HUES6 (cell line): ENCODE measurements around the gene ATG2A.
A peak's percentile ranks its signal among the peaks of the same experiment; 100 is the strongest.

ENCODE experiments used
- H3K27ac ChIP-seq: 2 replicates; pipeline ENCODE4 v1.7.0; 2013; ENCODE audit warnings: low read depth, mild to moderate bottlenecking, low read length, inconsistent platforms
- H3K27me3 ChIP-seq: 2 replicates; pipeline ENCODE4 v1.6.1; 2013; ENCODE audit warnings: low read length; ENCODE audit not compliant: control insufficient read depth, insufficient read depth
- H3K36me3 ChIP-seq: 2 replicates; pipeline ENCODE4 v1.6.1; 2013; ENCODE audit warnings: low read length; ENCODE audit not compliant: control insufficient read depth, insufficient read depth
- H3K4me1 ChIP-seq: 2 replicates; pipeline ENCODE4 v1.6.1; 2013; ENCODE audit warnings: low read length; ENCODE audit not compliant: control insufficient read depth, insufficient read depth
- H3K4me3 ChIP-seq: 2 replicates; pipeline ENCODE4 v1.5.1; 2013; ENCODE audit warnings: low read depth, low read length
- H3K9ac ChIP-seq: one replicate; pipeline ENCODE4 v1.6.1; 2013; ENCODE audit warnings: mild to moderate bottlenecking, low read length
- H3K9me3 ChIP-seq: 2 replicates; pipeline ENCODE4 v1.6.1; 2013; ENCODE audit warnings: low read depth, low read length; ENCODE audit not compliant: control insufficient read depth, insufficient read depth

ATG2A gene

GRCh38 chr11:64857485-64857884 lies 59.5 kb downstream of the ATG2A start:
- Histone ChIP-seq H3K4me1 (peaks cover 29% of the 10 kb centered on the region), H3K27me3 (no peaks in the 10 kb centered on the region), H3K27ac (no peak overlapping the region), H3K9me3 (no peaks in the 10 kb centered on the region), H3K4me3 (no peak overlapping the region), H3K9ac (peak overlapping the region; percentile 4), H3K36me3 (peaks cover 26% of the 10 kb centered on the region)

- H3K36me3 ChIP-seq = peaks cover 26% of the 10 kb centered on the region
- H3K9me3 ChIP-seq = no peaks in the 10 kb centered on the region
- H3K9ac ChIP-seq = no peak overlapping the region
- no peak overlapping the region for H3K27ac ChIP-seq
- no peaks in the 10 kb centered on the region for H3K27me3 ChIP-seq
- H3K4me3 ChIP-seq = no peak overlapping the region
- peaks cover 32% of the 10 kb centered on the region for H3K4me1 ChIP-seq
These were observed 60.4 kb downstream of the ATG2A start for GRCh38 chr11:64856382-64857227.

GRCh38 chr11:64855596-64856304 lies 61.3 kb downstream of the ATG2A start:
- peaks cover 26% of the 10 kb centered on the region for H3K36me3 ChIP-seq
- no peak overlapping the region for H3K4me3 ChIP-seq
- peak overlapping the region; percentile 21 for H3K9ac ChIP-seq
- H3K9me3 ChIP-seq = no peaks in the 10 kb centered on the region
- H3K27ac ChIP-seq = peak overlapping the region; percentile 36; the same call in 1 of the 2 replicates
- H3K4me1 ChIP-seq = peaks cover 39% of the 10 kb centered on the region
- no peaks in the 10 kb centered on the region for H3K27me3 ChIP-seq

- H3K27me3 ChIP-seq = no peaks in the 10 kb centered on the region
- peaks cover 22% of the 10 kb centered on the region for H3K36me3 ChIP-seq
- H3K4me1 ChIP-seq = peaks cover 39% of the 10 kb centered on the region
- H3K4me3 ChIP-seq = no peak overlapping the region; the same call in 1 of the 2 replicates
- H3K9me3 ChIP-seq = no peaks in the 10 kb centered on the region
- peak overlapping the region; percentile 68 for H3K9ac ChIP-seq
- H3K27ac ChIP-seq = peak overlapping the region; percentile 36; the same call in 1 of the 2 replicates
These were observed 62.2 kb downstream of the ATG2A start for GRCh38 chr11:64854534-64855502.

GRCh38 chr11:64854157-64854533 lies 62.9 kb downstream of the ATG2A start:
- H3K4me1 ChIP-seq = peaks cover 39% of the 10 kb centered on the region
- no peak overlapping the region for H3K4me3 ChIP-seq
- peaks cover 17% of the 10 kb centered on the region for H3K36me3 ChIP-seq
- no peaks in the 10 kb centered on the region for H3K27me3 ChIP-seq
- H3K9me3 ChIP-seq = no peaks in the 10 kb centered on the region
- no peak overlapping the region; the same call in 1 of the 2 replicates for H3K27ac ChIP-seq
- peak overlapping the region; percentile 68 for H3K9ac ChIP-seq

GRCh38 chr11:64853709-64854108 lies 63.3 kb downstream of the ATG2A start:
- Histone ChIP-seq H3K36me3 (peaks cover 15% of the 10 kb centered on the region), H3K4me3 (no peak overlapping the region), H3K27ac (no peak overlapping the region), H3K9ac (no peak overlapping the region), H3K9me3 (no peaks in the 10 kb centered on the region), H3K4me1 (peaks cover 39% of the 10 kb centered on the region), H3K27me3 (no peaks in the 10 kb centered on the region)

- Histone ChIP-seq H3K27ac (no peak overlapping the region), H3K4me1 (peaks cover 46% of the 10 kb centered on the region), H3K27me3 (no peaks in the 10 kb centered on the region), H3K9ac (no peak overlapping the region), H3K36me3 (peaks cover 10% of the 10 kb centered on the region), H3K4me3 (no peak overlapping the region), H3K9me3 (no peaks in the 10 kb centered on the region)
These were observed 64.1 kb downstream of the ATG2A start for GRCh38 chr11:64852804-64853509.

GRCh38 chr11:64851831-64852351 lies 65.1 kb downstream of the ATG2A start:
- peaks cover 46% of the 10 kb centered on the region for H3K4me1 ChIP-seq
- no peak overlapping the region for H3K4me3 ChIP-seq
- no peak overlapping the region for H3K27ac ChIP-seq
- peaks cover 10% of the 10 kb centered on the region for H3K36me3 ChIP-seq
- no peaks in the 10 kb centered on the region for H3K27me3 ChIP-seq
- H3K9ac ChIP-seq = no peak overlapping the region
- no peaks in the 10 kb centered on the region for H3K9me3 ChIP-seq

GRCh38 chr11:64850979-64851567 lies 65.9 kb downstream of the ATG2A start:
- Histone ChIP-seq H3K27me3 (no peaks in the 10 kb centered on the region), H3K9ac (no peak overlapping the region), H3K27ac (no peak overlapping the region), H3K9me3 (no peaks in the 10 kb centered on the region), H3K4me1 (peaks cover 38% of the 10 kb centered on the region), H3K36me3 (peaks cover 10% of the 10 kb centered on the region), H3K4me3 (no peak overlapping the region)
